ENCODE data around the gene RTTN. TPM values are rescaled to one million over a fixed set of nuclear protein-coding genes. Genes with fewer than 3 reads are reported as not detected.

Gene RTTN, protein sequence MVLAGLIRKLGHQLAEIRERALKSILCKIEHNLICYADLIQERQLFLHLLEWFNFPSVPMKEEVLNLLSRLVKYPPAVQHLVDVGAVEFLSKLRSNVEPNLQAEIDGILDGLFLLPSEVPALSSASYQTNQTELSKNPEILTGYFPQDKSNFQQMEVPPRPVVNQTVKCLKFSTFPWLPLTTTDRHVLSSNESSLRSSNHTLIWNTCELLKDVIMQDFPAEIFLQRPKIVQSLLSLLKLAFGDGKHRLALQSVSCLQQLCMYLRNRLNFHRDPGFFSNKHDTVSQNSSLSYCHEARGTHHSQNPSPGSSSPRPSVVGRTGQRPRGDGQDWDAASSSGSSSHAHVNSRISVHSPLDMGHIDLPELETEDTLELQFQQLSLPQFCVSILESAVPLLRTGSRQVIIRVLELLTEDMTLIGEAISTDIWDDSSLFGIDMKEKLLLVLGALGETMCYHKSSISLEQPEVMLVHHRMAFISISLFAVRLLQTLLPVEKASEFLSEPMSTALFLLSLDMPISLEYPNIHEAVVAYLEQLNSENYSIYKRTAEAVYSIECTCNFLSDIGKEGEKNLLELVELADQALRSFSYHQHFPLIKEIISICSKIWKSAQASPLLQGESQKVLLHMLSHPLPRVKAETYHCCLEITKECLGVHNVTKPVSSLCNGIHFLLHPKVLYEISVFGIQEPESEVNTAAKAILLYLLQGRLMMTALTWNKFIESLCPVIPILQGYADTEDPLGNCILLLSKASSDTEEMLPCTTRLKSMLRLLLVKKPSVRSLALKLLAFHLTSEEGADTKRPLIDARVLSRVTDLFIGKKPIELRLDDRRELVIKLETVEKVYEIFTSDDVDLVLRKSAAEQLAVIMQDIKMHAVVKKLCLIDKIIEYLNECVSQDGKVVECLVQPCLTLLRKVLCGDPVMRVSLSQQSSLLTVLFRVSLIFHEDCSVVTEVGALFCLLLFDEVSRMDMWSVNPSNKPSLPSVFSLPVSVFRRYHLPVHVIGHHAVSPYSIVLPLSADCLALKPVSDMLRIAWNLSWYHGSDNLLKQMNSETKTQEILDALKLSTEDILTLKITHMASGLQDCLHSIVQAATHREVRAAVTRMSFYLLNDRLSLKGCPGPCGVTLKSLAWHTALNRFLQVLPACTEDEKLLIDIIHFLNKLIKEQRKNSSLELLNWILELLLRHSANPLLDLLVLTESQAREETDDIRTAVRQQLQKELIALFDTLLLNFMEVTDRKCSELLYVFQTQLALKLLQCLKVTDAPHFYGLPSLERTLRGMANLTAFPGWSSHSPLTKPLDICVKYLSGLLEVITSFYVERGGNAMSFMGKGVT (N-terminal part only)
- total RNA-seq (2022; extraction: Qiagen RNA extraction): 5.2 to 6.6 TPM (median 6.1 TPM) in 5 replicates

DNA sequence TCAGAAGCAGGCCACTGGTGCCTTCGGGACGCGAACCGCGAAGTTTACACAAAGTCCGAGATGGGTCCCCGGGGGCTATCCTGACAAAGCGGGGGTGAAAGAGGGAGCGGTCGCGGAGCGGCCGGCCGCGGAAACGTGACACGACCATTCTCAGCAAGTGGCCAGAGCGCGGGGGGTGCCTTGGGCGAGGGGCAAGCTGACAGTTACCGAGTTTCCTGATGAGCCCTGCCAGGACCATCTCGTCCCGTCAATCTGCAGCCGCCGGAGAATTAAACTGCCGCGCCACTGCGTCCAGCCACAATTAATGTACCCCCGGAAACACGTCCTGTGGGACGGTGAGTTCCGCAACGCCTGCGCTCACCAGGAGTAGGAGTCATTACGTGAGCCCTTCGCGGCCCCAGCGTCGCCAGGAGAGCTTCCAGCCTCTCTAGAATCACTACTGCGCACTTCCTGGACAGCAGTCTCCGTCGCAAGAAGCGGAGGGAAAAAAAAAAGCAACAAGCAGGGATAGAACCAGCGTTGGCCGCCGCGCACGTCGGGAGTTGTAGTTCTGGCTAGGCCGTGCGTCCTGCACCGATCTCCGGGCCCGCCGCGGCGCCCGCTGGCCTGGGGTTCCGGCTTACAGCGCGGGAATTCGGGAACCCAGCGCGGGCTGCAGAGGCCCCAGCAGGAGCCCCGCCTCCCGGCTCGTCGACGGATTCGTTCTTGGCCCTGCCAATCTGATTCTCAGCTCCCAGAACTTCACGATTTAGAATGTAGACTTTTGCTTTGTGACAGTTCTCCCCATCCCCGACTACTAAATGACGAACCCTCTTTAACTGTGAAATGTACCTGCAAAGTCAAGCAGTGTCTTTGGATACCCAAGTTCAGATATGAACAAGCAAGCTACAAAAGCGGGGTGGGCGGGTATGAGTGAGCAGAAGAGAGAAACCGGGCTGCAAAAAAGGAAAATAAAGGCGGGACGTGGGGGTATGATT, at the start of gene RTTN:
RTTN (minus strand) TSS at position 267 of the 977 bp plus-strand sequence; CDS start at position 238, 29 bp downstream.

Other genes with a start within 250 kb of the RTTN start
- 24.3 to 34.7 TPM (median 32.6 TPM) in 5 replicates for gene SOCS6, start 83.4 kb upstream of the RTTN start, total RNA-seq (2022; extraction: Qiagen RNA extraction)

Data from A549 treated with CORT108297 at 1 μM for 4 hours (cell line).